ENCODE data around the gene HDDC2.

- TF ChIP-seq CTCF (IDR thresholded peaks at IDR 0.05; ENCODE audit: insufficient read depth, low read length, poor library complexity, severe bottlenecking) (no peak), EZH2phosphoT487 (conservative IDR thresholded peaks at IDR 0.05; ENCODE audit: low read length) (no peak)
These were observed 64.0 kb downstream of the HDDC2 start for GRCh38 chr6:125237764-125238163.

Data from SU-DHL-6 (cell line).